AG20443 (cell line): Measurements from ENCODE around the gene STX18.

Experiments used
- DNase-seq: peaks from one replicate; pipeline ENCODE4 v3.0.0; 2012; ENCODE audit warnings: low spot score, mixed read lengths

The STX18 gene

GRCh38 chr4:4419896-4420295, 122.0 kb downstream of the STX18 start:
- DNase-seq: no peak

GRCh38 chr4:4418676-4419390, 123.0 kb downstream of the STX18 start:
- DNase-seq: no peak

- DNase-seq: no peak
These were observed 124.0 kb downstream of the STX18 start for GRCh38 chr4:4417886-4418285.

DNA sequence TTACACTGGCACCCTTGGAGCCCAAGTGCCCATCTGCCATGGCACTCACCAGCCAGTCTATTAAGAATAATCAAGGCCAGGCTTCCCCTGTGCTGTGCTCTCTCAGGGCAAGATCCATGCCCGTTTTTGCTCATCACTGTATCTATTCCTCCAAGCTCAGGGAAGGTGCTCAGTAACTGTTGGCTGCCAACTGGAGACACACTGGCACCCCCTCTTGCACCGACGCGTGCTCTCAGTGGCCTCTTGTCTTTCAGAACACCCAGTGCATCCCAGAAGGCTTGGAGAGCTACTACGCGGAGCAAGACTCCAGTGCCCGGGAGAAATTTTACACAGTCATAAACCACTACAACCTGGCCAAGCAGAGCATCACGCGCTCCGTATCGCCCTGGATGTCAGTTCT, 124.9 kb downstream of the STX18 start:
- no peak for DNase-seq

- DNase-seq: no peak
These were observed 125.7 kb downstream of the STX18 start for GRCh38 chr4:4415806-4416805.

DNA sequence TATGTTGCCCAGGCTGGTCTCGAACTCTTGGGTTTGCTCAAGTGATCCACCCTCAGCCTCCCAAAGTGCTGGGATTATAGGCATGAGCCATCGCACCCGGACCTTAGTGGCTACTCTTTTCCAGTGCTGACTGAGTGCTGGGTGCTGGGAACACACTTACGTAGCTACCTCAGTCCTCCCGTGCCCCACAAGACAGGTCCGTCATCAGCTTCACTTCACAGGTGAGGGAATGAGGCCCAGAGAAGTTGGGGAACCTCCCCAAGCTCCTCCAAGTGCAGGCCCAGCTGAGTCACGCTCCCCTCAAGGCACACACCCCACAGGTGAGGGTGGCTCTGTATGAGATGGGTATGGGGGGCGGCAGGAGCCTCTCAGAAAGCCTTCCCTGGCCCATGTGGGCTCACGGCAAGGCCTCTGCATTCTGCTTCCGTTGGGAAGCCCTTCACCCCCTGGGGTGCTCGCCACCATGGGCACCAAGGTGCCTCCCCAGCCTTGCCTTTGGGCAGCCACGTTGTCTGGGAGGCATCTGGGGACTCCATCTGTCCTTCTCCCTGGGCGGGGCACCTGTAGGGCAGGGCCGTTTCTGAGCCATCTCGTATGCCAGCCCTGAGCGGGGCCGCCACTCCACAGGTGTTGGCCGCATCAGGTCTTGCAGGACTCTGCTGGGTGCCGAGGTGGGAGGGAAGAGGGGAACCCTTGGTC, 126.6 kb downstream of the STX18 start:
- no peak for DNase-seq

GRCh38 chr4:4413806-4414205, 128.0 kb downstream of the STX18 start:
- no peak for DNase-seq

GRCh38 chr4:4413373-4413725, 128.5 kb downstream of the STX18 start:
- no peak for DNase-seq

GRCh38 chr4:4412641-4413372, 129.0 kb downstream of the STX18 start:
- DNase-seq: no peak

- no peak for DNase-seq
These were observed 129.9 kb downstream of the STX18 start for GRCh38 chr4:4411906-4412305.

- no peak for DNase-seq
These were observed 131.6 kb downstream of the STX18 start for GRCh38 chr4:4410271-4410670.

DNA sequence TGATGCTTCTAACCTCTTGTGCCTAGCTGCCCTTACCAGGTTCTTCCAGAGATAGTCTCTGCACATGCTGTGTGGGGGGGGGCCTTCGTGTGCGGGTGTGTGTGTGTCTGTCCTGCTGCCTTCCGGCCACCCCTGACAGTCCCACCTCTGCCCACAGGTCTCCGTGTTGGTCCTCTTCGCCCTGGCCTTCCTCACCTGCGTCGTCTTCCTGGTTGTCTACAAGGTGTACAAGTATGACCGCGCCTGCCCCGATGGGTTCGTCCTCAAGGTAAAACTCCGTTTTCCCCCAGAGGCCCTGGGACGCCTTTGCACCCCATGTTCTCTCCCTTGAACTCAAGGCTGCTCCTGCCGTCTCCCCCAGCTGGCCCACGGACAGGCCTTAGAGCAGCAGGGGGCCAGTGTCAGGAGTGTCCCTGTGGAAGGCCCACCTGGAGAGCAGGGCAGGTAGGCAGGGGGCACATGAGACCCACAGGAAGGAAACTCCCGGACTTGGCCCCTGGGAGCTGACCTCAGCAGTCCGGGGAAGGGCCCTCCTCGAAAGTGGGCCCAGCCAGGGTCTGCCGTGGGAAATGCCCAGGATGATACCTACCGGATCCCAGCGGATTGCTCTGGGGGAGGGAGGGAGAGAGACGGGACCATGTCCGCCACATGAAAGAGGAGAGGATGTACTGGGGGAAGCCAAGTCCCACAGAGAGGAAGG, 132.3 kb downstream of the STX18 start:
- DNase-seq: no peak

GRCh38 chr4:4408576-4409335, 133.1 kb downstream of the STX18 start:
- DNase-seq: no peak

GRCh38 chr4:4408132-4408523, 133.7 kb downstream of the STX18 start:
- DNase-seq: no peak

DNA sequence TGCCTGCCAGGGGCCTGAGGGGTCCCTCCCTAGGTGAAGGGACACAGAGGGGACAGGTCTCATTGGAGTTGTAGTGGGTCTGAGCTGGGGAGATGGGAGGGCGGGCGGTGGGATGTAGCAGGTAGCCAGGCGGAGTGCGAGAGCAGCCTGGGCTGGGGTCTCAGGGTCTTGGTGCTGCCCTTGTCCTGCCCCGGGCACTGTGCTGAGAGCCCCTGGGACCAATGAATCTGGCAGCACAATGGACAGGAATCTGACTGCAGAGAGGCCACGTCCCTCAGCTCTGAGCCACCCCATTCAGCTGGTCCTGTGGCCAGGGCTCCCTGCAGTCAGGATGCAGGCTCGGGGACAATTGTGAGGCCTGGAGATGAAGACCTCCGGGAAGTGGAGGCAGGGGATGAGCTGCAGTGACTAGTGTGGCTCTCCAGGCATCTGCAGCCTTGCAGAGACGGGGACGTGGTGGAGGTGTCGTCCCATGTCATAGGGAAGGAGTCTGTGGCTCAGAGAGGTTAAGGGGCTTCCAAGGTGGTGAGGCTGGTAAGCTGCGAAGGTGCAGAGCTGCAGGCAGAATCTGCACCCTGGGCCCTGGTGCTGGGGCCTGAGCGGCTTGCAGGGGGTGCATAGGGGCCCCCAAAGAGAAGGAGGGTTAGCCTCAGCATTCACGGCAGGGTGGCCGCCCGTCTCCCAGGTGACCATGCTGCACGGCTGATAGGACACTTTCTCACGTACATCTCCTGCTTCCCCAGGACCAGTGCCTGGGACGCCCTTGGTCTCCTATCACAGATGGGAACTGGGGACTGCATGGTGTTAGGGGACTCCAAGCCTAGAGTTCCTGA, 134.3 kb downstream of the STX18 start:
- no peak for DNase-seq

DNA sequence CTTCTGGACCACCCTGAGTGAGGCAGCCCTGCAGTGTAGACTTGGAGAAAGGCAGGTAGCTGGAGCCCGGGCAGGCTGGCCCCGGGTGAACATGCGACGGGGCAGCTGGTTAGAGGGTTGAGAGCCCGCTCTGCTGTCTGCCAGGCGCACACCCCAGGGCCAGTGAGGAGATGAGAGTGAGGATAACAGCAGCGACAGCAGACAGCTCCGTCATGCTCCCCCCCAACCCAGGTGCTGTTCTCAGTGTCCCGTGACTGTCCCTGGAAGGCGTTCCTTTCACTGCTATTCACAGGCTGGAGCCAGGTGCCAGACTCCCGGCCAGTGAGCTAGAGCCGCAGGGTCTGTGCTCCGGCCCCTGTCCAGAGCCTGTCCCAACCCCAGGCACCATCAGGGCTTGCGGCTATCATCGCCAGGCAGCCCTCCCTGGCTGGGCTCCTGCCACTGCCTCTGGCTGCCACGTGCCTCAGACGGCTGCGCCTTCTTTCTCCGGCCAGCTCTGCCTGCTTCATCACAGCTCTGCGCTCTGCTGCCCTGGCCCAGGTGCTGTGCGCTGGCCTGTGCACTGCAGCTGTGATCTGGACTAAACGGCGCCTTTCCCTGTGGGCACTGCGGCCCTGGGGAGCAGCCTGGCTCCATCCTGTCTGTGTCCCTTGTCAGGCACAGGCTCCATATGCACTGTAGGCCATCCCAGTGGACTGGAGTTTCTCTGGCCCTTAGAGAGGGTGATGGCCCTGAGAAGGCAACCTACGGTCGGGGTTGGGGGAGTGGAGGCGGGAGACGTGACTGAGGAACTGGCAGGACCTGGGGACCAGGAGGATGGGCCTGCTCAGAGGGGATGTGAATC, 135.2 kb downstream of the STX18 start:
- DNase-seq: no peak

- no peak for DNase-seq
These were observed 136.4 kb downstream of the STX18 start for GRCh38 chr4:4405358-4405962.

DNA sequence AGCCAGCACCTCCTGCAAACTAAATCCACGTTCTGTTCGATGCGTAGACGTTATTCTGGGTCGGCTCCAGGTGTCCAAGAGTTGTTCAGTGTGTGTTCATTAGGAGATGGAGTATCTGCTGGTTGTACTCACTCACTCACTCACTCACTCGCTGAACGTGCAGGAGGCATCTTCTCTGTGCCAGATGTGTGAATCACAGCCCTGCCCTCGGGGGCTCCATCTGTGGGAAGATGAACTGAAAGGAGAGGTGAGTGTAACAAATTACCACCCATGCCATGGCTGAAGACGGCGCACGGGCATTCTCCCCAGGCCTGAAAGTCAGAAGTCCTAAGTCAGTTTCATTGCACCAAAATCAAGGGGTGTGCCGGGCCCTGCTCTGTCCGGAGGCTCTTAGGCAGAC, 138.9 kb downstream of the STX18 start:
- DNase-seq: no peak
